Subcutaneous adipose tissue (tissue), 4 donors: Measurements from ENCODE around the gene DAP3. TPM values are rescaled to one million over a fixed set of nuclear protein-coding genes. Genes with fewer than 3 reads are reported as not detected.

Experiments used
- CTCF ChIP-seq: fragments of 450-650 bp; IDR thresholded peaks from one replicate; pipeline ENCODE4 v1.5.1; 2016; ENCODE audit warnings: low read depth, mild to moderate bottlenecking, control low read depth, antibody characterized with exemption, moderate library complexity
- total RNA-seq, 4 donors: library from RNA; depleted of rRNA; stranded (reverse); fragments of >200 nt; gene quantifications; one replicate each; pipeline ENCODE4 v1.1.0, GENCODE V29; 2016

Gene DAP3
- total RNA-seq, 4 donors from 2014 or later, result 105 to 180 (median 117) TPM

- TF ChIP-seq CTCF, result no peak
Observed at GRCh38 chr1:155695072-155695471, 6.2 kb downstream of the DAP3 start.

GRCh38 chr1:155695608-155696007 is 6.7 kb downstream of the DAP3 start:
- TF ChIP-seq CTCF, result no peak

GRCh38 chr1:155696524-155696923 is 7.6 kb downstream of the DAP3 start:
- TF ChIP-seq CTCF, result no peak

- no peak for TF ChIP-seq CTCF
Observed at GRCh38 chr1:155697046-155697445, 8.2 kb downstream of the DAP3 start.

GRCh38 chr1:155698382-155699038 is 9.6 kb downstream of the DAP3 start:
- no peak for TF ChIP-seq CTCF

- TF ChIP-seq CTCF, result no peak
Observed at GRCh38 chr1:155703216-155703615, 14.3 kb downstream of the DAP3 start.

- TF ChIP-seq CTCF, result no peak
Observed at GRCh38 chr1:155706139-155706538, 17.2 kb downstream of the DAP3 start.
